K562 (cell line): ENCODE results near the gene KIZ. TPM values are rescaled to one million over a fixed set of nuclear protein-coding genes. Genes with fewer than 3 reads are reported as not detected.

Experiments
- ATAC-seq: fragments of 200-7000 bp; cut with Tn5 transposase; 3 replicates; pipeline ENCODE4 v1.9.1; 2020; ENCODE audit warnings: moderate library complexity
- BruUV-seq: library from RNA; stranded (reverse); fragments of 400-500 nt; replicated peaks from 2 replicates; lab custom pipeline; 2021; lab: Mats Ljungman, UMichigan
- CTCF ChIA-PET: fragments of 300-600 bp; formaldehyde crosslinking; extraction: SDS; loops from one replicate; lab custom pipeline; 2021; ENCODE audit warnings: low intra/inter-chr PET ratio; lab: Yijun Ruan, JAX
- POLR2A ChIA-PET: fragments of 300-600, 350-650 bp; sonication (Branson Sonifier 250); formaldehyde crosslinking; extraction: SDS; loops from one replicate; lab custom pipeline; 2021; ENCODE audit warnings: antibody characterized with exemption, inconsistent platforms; lab: Yijun Ruan, JAX
- DNase-seq, 4 experiments: peaks; one replicate each; pipeline versions ENCODE4 v3.0.0 to v3.0.0-alpha.2; 2011 to 2018; ENCODE audit warnings: low spot score in 3 of 4, mixed read lengths in 3 of 4; ENCODE audit errors: extremely low read depth in 1 of 4
- FAIRE-seq: peaks from 2 replicates; lab custom pipeline; 2011; peaks lifted over from hg19 to GRCh38; lab: Jason Lieb, UNC
- H2AFZ ChIP-seq: 2 replicates; pipeline ENCODE4 v1.6.0; 2011; ENCODE audit warnings: low read depth, low read length, control low read depth, inconsistent platforms
- H3K27ac ChIP-seq: fragments of 200-600 bp; 3 replicates; pipeline ENCODE4 v1.8.0; 2011; ENCODE audit warnings: low read depth, mild to moderate bottlenecking, control low read depth, inconsistent platforms, low read length, moderate library complexity, mixed read lengths; ENCODE audit errors: extremely low read depth
- H3K27me3 ChIP-seq, 2 experiments: fragments of 300-600 bp in 1 of 2; 2 replicates in 1 of 2; 3 replicates in 1 of 2; pipeline versions ENCODE4 v1.6.0 to v1.8.0; 2011; ENCODE audit warnings: inconsistent platforms in 2 of 2, low read length in 2 of 2, mild to moderate bottlenecking in 1 of 2, mixed read lengths in 1 of 2, moderate library complexity in 1 of 2; ENCODE audit not compliant: control insufficient read depth in 2 of 2, insufficient read depth in 2 of 2
- H3K36me3 ChIP-seq: fragments of 300-600 bp; 3 replicates; pipeline ENCODE4 v1.8.0; 2011; ENCODE audit warnings: mild to moderate bottlenecking, low read length, inconsistent platforms; ENCODE audit not compliant: control insufficient read depth, insufficient read depth
- H3K4me1 ChIP-seq, 2 experiments: fragments of 200-600 bp in 1 of 2; replicated peaks in 1 of 2; 2 replicates in 1 of 2; 3 replicates in 1 of 2; pipeline versions ENCODE4 v1.5.1 to v1.8.0; 2011; ENCODE audit warnings: inconsistent platforms in 2 of 2, low read length in 2 of 2, mild to moderate bottlenecking in 1 of 2, mixed read lengths in 1 of 2, moderate library complexity in 1 of 2; ENCODE audit not compliant: control insufficient read depth in 2 of 2, insufficient read depth in 2 of 2
- H3K4me2 ChIP-seq: 2 replicates; pipeline ENCODE4 v1.6.1; 2011; ENCODE audit warnings: low read length, control low read depth, inconsistent platforms, mixed read lengths; ENCODE audit not compliant: insufficient read depth
- H3K4me3 ChIP-seq: fragments of 200-600 bp; sonication (generic), shearing (Covaris generic); 2 replicates; pipeline ENCODE4 v1.5.1; 2016; ENCODE audit warnings: control low read depth, inconsistent platforms
- H3K79me2 ChIP-seq: fragments of 200-600 bp; 3 replicates; pipeline ENCODE4 v1.8.0; 2011; ENCODE audit warnings: low read length, inconsistent platforms; ENCODE audit not compliant: control insufficient read depth, insufficient read depth
- H3K9ac ChIP-seq, 2 experiments: 2 replicates each; pipeline versions ENCODE4 v1.6.0 to v1.6.1; 2011; ENCODE audit warnings: low read depth in 2 of 2, low read length in 2 of 2, control low read depth in 1 of 2, inconsistent platforms in 1 of 2, mild to moderate bottlenecking in 1 of 2, mixed read lengths in 1 of 2; ENCODE audit not compliant: insufficient read depth in 1 of 2
- H3K9me1 ChIP-seq: one replicate; pipeline ENCODE4 v1.6.0; 2011; ENCODE audit warnings: inconsistent platforms, mild to moderate bottlenecking, low read length, moderate library complexity; ENCODE audit not compliant: control insufficient read depth, insufficient read depth
- H3K9me3 ChIP-seq: replicated peaks from 2 replicates; pipeline ENCODE4 v1.5.1; 2011; ENCODE audit warnings: low read depth, low read length, inconsistent platforms; ENCODE audit not compliant: control insufficient read depth, insufficient read depth
- H4K20me1 ChIP-seq: replicated peaks from 2 replicates; pipeline ENCODE4 v1.6.1; 2011; ENCODE audit warnings: low read length, inconsistent platforms, mixed read lengths; ENCODE audit not compliant: control insufficient read depth, insufficient read depth
- DIDO1 ChIP-seq: fragments of 450-650 bp; IDR thresholded peaks from 2 replicates; pipeline ENCODE4 v1.6.1; 2016; ENCODE audit warnings: low read depth, missing biosample characterization, missing genetic modification characterization
- EP400 ChIP-seq: fragments of 450-650 bp; IDR thresholded peaks from 2 replicates; pipeline ENCODE4 v1.6.1; 2017; ENCODE audit warnings: antibody characterized with exemption, mild to moderate bottlenecking, moderate library complexity
- EZH2 ChIP-seq: IDR thresholded peaks from 2 replicates; pipeline ENCODE4 v1.6.1; 2012; ENCODE audit warnings: low read depth, mild to moderate bottlenecking, inconsistent platforms, low read length, borderline replicate concordance
- FOXP1 ChIP-seq: sonication (generic); formaldehyde crosslinking; IDR thresholded peaks from 2 replicates; pipeline ENCODE4 v1.8.0; 2022; ENCODE audit warnings: mild to moderate bottlenecking, missing genetic modification reagents
- MCM5 ChIP-seq: fragments of 450-650 bp; IDR thresholded peaks from 2 replicates; pipeline ENCODE4 v1.6.1; 2016; ENCODE audit warnings: low read depth
- MCM7 ChIP-seq, 2 experiments: fragments of 450-650 bp; IDR thresholded peaks; 2 replicates each; pipeline ENCODE4 v1.6.1; 2016 to 2018
- MECOM ChIP-seq: fragments of 250-450 bp; sonication (Bioruptor Pico); IDR thresholded peaks from 2 replicates; pipeline ENCODE4 v1.8.0; 2022; ENCODE audit warnings: inconsistent platforms
- NEUROD1 ChIP-seq: fragments of 150-350 bp; IDR thresholded peaks from 2 replicates; pipeline ENCODE4 v1.6.1; 2014; ENCODE audit warnings: borderline replicate concordance, low read length, low read depth; ENCODE audit not compliant: partially characterized antibody
- PRPF4 ChIP-seq: fragments of 200-400 bp; formaldehyde crosslinking; IDR thresholded peaks from one replicate; pipeline ENCODE4 v1.6.1; 2017; ENCODE audit warnings: low read length, low read depth, mild to moderate bottlenecking; ENCODE audit not compliant: insufficient read depth, poor library complexity, severe bottlenecking
- RFX5 ChIP-seq: IDR thresholded peaks from 2 replicates; pipeline ENCODE4 v1.6.1; 2011; ENCODE audit warnings: low read depth, mild to moderate bottlenecking, improper control_type of control experiment, low read length
- RNF2 ChIP-seq: sonication (generic); IDR thresholded peaks from 2 replicates; pipeline ENCODE4 v1.6.1; 2016
- SMAD4 ChIP-seq: fragments of 250-450 bp; sonication (Bioruptor Pico); conservative IDR thresholded peaks from 2 replicates; pipeline ENCODE4 v1.8.0; 2021; ENCODE audit warnings: inconsistent platforms, mild to moderate bottlenecking, moderate library complexity
- TAF1 ChIP-seq: IDR thresholded peaks from 2 replicates; pipeline ENCODE4 v1.6.1; 2011; ENCODE audit warnings: mild to moderate bottlenecking, low read length, moderate library complexity; ENCODE audit not compliant: insufficient read depth, control insufficient read depth, severe bottlenecking; ENCODE audit errors: extremely low read depth
- TCF3 ChIP-seq: sonication (generic); formaldehyde crosslinking; IDR thresholded peaks from 2 replicates; pipeline ENCODE4 v1.4.0; 2020; ENCODE audit warnings: mild to moderate bottlenecking, missing genetic modification reagents
- TGIF2 ChIP-seq: sonication (generic); formaldehyde crosslinking; IDR thresholded peaks from 2 replicates; pipeline ENCODE4 v1.8.1; 2022; ENCODE audit warnings: mild to moderate bottlenecking, missing genetic modification reagents, moderate library complexity
- ZBTB8A ChIP-seq: fragments of 450-650 bp; IDR thresholded peaks from 2 replicates; pipeline ENCODE4 v1.6.1; 2018; ENCODE audit warnings: mild to moderate bottlenecking, moderate library complexity; ENCODE audit not compliant: partially characterized antibody
- ZKSCAN1 ChIP-seq: fragments of 150-350 bp; IDR thresholded peaks from 2 replicates; pipeline ENCODE4 v1.6.1; 2016; ENCODE audit warnings: low read depth, low read length
- ZNF436 ChIP-seq: fragments of 250-450, 450-650 bp; sonication (Bioruptor Pico); formaldehyde crosslinking; IDR thresholded peaks from 2 replicates; pipeline ENCODE4 v1.7.0; 2020; ENCODE audit warnings: mild to moderate bottlenecking
- ZNF707 ChIP-seq: fragments of 250-450 bp; sonication (Bioruptor Pico); conservative IDR thresholded peaks from 2 replicates; pipeline ENCODE4 v1.8.0; 2022; ENCODE audit warnings: inconsistent platforms, mild to moderate bottlenecking, moderate library complexity
- ZNF764 ChIP-seq: fragments of 250-450 bp; sonication (Bioruptor Pico); IDR thresholded peaks from 2 replicates; pipeline ENCODE4 v1.4.0; 2020; ENCODE audit warnings: low read depth, mild to moderate bottlenecking, moderate library complexity
- WGBS: fragments of 100-300 bp; shearing (Covaris generic); methylation state at CpG from one replicate; pipeline ENCODE4 v1.1.6; 2016; ENCODE audit warnings: low coverage, mixed read lengths; ENCODE audit not compliant: insufficient coverage; ENCODE audit errors: missing lambda C conversion rate; 5-methylcytosine and 5-hydroxymethylcytosine counted together
- in situ Hi-C: fragments of 300-500 bp; cut with MboI; formaldehyde crosslinking; loops from 4 replicates; pipeline ENCODE4 v1.15.0; 2018; ENCODE audit warnings: inconsistent platforms, mixed read lengths
- intact Hi-C: fragments of 100-400 bp; cut with micrococcal nuclease; formaldehyde crosslinking; loops from 2 replicates; pipeline ENCODE4 v1.14.2; 2022
- polyA plus RNA-seq, 8 experiments: library from polyadenylated mRNA; depleted of rRNA in 4 of 8; stranded (reverse) in 5 of 8; unstranded in 3 of 8; fragments of >200 nt; fragmentation: Nextera tagmentation in 2 of 8; fragmentation: Illumina TruSeq in 1 of 8; extraction: Ambion mirVana in 2 of 8; extraction: Trizol in 1 of 8; gene quantifications; 2 replicates each; pipeline versions ENCODE4 v1.2.1 to v1.2.3, GENCODE V29; 2011 to 2014; ENCODE audit warnings: inconsistent platforms in 1 of 8, missing spikeins in 1 of 8
- total RNA-seq, 7 experiments: library from RNA; depleted of rRNA in 6 of 7; stranded (reverse); fragments of >200 nt in 6 of 7; fragmentation: Illumina TruSeq in 2 of 7; extraction: Trizol in 2 of 7; gene quantifications; 2 replicates each; pipeline versions ENCODE4 v1.2.1 to v1.2.3, GENCODE V29; 2011 to 2021; ENCODE audit warnings: low replicate concordance in 1 of 7

Gene KIZ
- total and polyA plus RNA-seq, 9 of the 15 experiments (the other 6 are each of a cell fraction or from before 2014, with no cell fraction given), result 4.9 to 21.1 (median 13.5) TPM

DNA sequence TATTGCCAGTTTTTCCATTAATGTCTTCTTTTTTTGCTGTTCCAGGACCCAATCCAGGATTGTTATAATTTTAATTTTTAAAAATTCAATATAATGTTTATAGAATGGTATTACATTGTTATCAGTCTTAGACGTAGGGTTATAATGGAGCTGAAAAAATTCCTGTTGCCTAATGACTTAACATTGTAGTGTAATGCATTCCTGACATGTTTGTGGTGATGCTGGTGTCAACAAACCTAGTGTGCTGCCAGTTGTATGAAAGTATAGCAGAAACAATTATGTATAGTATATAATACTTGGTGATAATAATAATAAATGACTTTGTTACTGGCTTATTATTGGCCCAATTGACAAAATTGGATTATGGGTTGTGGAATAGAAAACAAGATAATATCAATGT, 30.4 kb downstream of the KIZ start:
- Histone ChIP-seq H3K36me3 (no peaks in the 10 kb centered on the region), H3K27ac (no peak overlapping the region), H3K9me1 (no peaks in the 10 kb centered on the region), H3K4me3 (no peak overlapping the region), H3K4me2 (no peak overlapping the region), H4K20me1 (no peaks in the 10 kb centered on the region), H3K79me2 (no peaks in the 10 kb centered on the region), H3K27me3 (no peaks in the 10 kb centered on the region), H3K9me3 (no peaks in the 10 kb centered on the region), H3K9ac (no peak overlapping the region), H2AFZ (no peak overlapping the region), H3K4me1 (no peaks in the 10 kb centered on the region)
- in situ Hi-C loops (no loop called here), intact Hi-C loops (no loop called here)
- no peak for FAIRE-seq
- DNase-seq, result no peak
- CTCF ChIA-PET, result no interaction called here
- POLR2A ChIA-PET, result no interaction called here
- no TSS peak for BruUV-seq
- no peak for ATAC-seq
- TF ChIP-seq ZNF436 (CRISPR knock-in tag), result no peak
- no peak for TF ChIP-seq EZH2
- TF ChIP-seq MCM5, result no peak
- no peak for TF ChIP-seq RNF2
- no peak for TF ChIP-seq EP400
- TF ChIP-seq TAF1, result no peak
- no peak for TF ChIP-seq SMAD4 (CRISPR knock-in tag)
- no peak for TF ChIP-seq MCM7 (IDR thresholded peaks at IDR 0.05)
- TF ChIP-seq ZKSCAN1, result no peak
- no peak for TF ChIP-seq RFX5
- TF ChIP-seq ZBTB8A, result no peak
- no peak for TF ChIP-seq ZNF764 (CRISPR knock-in tag)
- TF ChIP-seq ZNF707 (CRISPR knock-in tag), result no peak
- TF ChIP-seq MECOM (CRISPR knock-in tag), result no peak
- TF ChIP-seq DIDO1 (tag), result no peak
- TF ChIP-seq FOXP1 (CRISPR knock-in tag), result no peak
- no peak for TF ChIP-seq TCF3
- no peak for TF ChIP-seq TGIF2
- TF ChIP-seq NEUROD1, result no peak
- TF ChIP-seq PRPF4, result no peak
- WGBS, result 50% methylated on average over 1 of the region's 1 CpG
